ENCODE measurements around the gene GADD45G. TPM values are rescaled to one million over a fixed set of nuclear protein-coding genes. Genes with fewer than 3 reads are reported as not detected.

The GADD45G gene
- total and polyA plus RNA-seq, 4 donors = 5.5 to 106 (median 43.3) TPM

- TF ChIP-seq, protein P1, sequence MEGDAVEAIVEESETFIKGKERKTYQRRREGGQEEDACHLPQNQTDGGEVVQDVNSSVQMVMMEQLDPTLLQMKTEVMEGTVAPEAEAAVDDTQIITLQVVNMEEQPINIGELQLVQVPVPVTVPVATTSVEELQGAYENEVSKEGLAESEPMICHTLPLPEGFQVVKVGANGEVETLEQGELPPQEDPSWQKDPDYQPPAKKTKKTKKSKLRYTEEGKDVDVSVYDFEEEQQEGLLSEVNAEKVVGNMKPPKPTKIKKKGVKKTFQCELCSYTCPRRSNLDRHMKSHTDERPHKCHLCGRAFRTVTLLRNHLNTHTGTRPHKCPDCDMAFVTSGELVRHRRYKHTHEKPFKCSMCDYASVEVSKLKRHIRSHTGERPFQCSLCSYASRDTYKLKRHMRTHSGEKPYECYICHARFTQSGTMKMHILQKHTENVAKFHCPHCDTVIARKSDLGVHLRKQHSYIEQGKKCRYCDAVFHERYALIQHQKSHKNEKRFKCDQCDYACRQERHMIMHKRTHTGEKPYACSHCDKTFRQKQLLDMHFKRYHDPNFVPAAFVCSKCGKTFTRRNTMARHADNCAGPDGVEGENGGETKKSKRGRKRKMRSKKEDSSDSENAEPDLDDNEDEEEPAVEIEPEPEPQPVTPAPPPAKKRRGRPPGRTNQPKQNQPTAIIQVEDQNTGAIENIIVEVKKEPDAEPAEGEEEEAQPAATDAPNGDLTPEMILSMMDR (IDR thresholded peaks at IDR 0.05; ENCODE audit: low read depth, low read length, missing input control) = no peak
- TF ChIP-seq GABPA (IDR thresholded peaks at IDR 0.05 in 1 of 2, conservative IDR thresholded peaks at IDR 0.05 in 1 of 2) (no peak), NR2F2 (IDR thresholded peaks at IDR 0.05) (no peak), REST (IDR thresholded peaks at IDR 0.05) (no peak), RXRA (IDR thresholded peaks at IDR 0.05) (peak; percentile 51 to 76), SP1 (IDR thresholded peaks at IDR 0.05) (peak; percentile 83), HNF4G (IDR thresholded peaks at IDR 0.05) (peak; percentile 39), HNF4A (conservative IDR thresholded peaks at IDR 0.05) (peak; percentile 55 to 72), TAF1 (conservative IDR thresholded peaks at IDR 0.05) (no peak), FOXA2 (IDR thresholded peaks at IDR 0.05) (no peak), EGR1 (IDR thresholded peaks at IDR 0.05; ENCODE audit: low read depth in 2 of 2) (no peak), JUND (IDR thresholded peaks at IDR 0.05) (no peak), RAD21 (IDR thresholded peaks at IDR 0.05) (peak in 1 of 2 donors; percentile 44), YY1 (IDR thresholded peaks at IDR 0.05) (no peak), FOXA1 (IDR thresholded peaks at IDR 0.05) (no peak)
- TF ChIP-seq, protein P2, sequence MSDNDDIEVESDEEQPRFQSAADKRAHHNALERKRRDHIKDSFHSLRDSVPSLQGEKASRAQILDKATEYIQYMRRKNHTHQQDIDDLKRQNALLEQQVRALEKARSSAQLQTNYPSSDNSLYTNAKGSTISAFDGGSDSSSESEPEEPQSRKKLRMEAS (IDR thresholded peaks at IDR 0.05) = no peak
- TF ChIP-seq, protein P3, sequence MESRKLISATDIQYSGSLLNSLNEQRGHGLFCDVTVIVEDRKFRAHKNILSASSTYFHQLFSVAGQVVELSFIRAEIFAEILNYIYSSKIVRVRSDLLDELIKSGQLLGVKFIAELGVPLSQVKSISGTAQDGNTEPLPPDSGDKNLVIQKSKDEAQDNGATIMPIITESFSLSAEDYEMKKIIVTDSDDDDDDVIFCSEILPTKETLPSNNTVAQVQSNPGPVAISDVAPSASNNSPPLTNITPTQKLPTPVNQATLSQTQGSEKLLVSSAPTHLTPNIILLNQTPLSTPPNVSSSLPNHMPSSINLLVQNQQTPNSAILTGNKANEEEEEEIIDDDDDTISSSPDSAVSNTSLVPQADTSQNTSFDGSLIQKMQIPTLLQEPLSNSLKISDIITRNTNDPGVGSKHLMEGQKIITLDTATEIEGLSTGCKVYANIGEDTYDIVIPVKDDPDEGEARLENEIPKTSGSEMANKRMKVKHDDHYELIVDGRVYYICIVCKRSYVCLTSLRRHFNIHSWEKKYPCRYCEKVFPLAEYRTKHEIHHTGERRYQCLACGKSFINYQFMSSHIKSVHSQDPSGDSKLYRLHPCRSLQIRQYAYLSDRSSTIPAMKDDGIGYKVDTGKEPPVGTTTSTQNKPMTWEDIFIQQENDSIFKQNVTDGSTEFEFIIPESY (IDR thresholded peaks at IDR 0.05) = no peak
- TF ChIP-seq, protein P4, sequence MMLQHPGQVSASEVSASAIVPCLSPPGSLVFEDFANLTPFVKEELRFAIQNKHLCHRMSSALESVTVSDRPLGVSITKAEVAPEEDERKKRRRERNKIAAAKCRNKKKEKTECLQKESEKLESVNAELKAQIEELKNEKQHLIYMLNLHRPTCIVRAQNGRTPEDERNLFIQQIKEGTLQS (IDR thresholded peaks at IDR 0.05) = no peak
- Histone ChIP-seq H3K4me1 (ENCODE audit: control insufficient read depth in 4 of 4, insufficient read depth in 4 of 4, low read length in 3 of 4) (peaks cover 5 to 33% (median 23%) of the 10 kb centered on the region in 4 donors), H3K4me3 (ENCODE audit: low read depth in 1 of 3, low read length in 3 of 3) (no peak overlapping the region), H3K27ac (ENCODE audit: low read depth in 1 of 2, low read length in 2 of 2) (peak overlapping the region; percentile 58 to 82), H3K27me3 (ENCODE audit: control insufficient read depth in 4 of 4, insufficient read depth in 4 of 4, low read length in 3 of 4) (no peaks in the 10 kb centered on the region), H3K9me3 (ENCODE audit: control insufficient read depth in 4 of 4, low read length in 3 of 4) (no peaks in the 10 kb centered on the region), H3K9ac (ENCODE audit: low read depth in 1 of 2, low read length in 2 of 2) (peak overlapping the region in 1 of 2 donors; percentile 68), H3K36me3 (ENCODE audit: control insufficient read depth in 4 of 4, insufficient read depth in 3 of 4, low read depth in 1 of 4, low read length in 3 of 4) (no peaks in the 10 kb centered on the region)
- no peak for DNase-seq (ENCODE audit: low spot score)
- WGBS = 43% methylated on average over 7 of the region's 7 CpGs
Observed at GRCh38 chr9:89632192-89632733, 27.5 kb downstream of the GADD45G start.
